GM19099 (cell line): ENCODE results near the gene CYP4F3.

Experiments used
- POLR2A ChIP-seq: IDR thresholded peaks from 3 replicates; pipeline ENCODE4 v1.6.1; 2011; ENCODE audit warnings: low read depth; ENCODE audit not compliant: insufficient read length; ENCODE audit errors: extremely low read depth

CYP4F3 gene

DNA sequence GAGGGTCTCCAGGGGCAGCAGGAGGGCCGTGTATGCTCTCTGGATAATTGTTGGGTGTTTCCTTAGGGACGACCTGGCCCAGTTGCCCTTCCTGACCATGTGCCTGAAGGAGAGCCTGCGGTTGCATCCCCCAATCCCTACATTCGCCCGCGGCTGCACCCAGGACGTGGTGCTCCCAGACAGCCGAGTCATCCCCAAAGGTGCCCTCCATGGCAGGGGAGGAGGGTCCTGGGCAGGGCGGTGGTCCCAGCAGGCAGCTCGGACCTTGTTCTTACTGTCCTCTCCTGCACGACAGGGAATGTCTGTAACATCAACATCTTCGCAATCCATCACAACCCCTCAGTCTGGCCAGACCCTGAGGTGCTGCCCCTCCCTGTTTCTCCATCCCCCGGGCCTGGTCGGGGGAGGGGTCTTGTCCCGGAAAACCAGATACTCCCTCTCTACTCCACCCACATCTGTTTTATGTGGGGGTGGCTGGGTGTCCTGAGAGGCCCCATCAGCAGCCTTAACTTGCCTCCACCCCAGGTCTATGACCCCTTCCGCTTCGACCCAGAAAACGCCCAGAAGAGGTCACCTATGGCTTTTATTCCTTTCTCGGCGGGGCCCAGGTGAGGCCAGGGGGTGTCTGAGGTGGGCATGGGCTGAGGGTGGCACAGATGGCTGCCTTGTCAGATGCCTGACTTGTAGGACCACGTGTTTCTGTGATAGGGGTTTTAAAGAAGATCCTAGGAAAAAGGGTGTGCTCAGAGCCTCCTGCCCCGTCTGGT is 12.3 kb upstream of the CYP4F3 start:
- no peak for TF ChIP-seq POLR2A

DNA sequence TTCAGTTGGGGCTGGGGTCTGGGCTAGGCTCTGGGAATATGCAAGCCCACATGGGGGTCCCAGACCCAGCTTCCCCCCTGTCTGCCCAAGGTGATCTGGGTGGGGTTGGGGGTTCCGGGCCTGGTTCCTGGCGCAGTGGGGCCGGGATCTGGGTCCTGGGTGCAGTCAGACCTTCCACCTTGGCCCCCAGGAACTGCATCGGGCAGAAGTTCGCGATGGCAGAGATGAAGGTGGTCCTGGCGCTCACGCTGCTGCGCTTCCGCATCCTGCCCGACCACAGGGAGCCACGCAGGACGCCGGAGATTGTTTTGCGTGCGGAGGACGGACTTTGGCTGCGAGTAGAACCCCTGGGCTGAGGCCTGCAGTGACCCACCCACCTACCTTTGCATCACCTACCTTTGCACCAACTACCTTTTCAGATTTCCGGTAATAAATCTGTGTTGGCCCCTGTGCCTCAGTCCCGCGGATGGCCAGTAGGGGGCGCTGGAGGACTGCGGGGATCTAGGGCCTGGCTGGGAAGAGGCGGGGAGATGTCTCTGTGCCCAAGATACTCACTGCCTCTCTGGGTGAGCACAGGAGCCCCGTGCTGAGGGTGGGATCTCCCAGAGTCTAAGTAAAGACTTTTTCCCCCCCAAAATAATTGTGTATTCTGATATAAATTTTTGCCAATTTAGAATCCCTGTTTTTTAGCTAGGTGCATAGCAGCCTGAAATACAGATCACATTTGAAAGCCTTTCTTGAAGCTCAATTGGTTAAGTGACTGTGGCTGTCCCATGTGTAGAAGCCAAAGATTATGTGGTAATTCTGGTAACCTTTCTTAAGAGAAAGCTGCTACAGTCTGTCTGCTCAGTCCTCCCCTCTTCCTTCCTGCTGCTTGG is 11.5 kb upstream of the CYP4F3 start:
- TF ChIP-seq POLR2A, result no peak

DNA sequence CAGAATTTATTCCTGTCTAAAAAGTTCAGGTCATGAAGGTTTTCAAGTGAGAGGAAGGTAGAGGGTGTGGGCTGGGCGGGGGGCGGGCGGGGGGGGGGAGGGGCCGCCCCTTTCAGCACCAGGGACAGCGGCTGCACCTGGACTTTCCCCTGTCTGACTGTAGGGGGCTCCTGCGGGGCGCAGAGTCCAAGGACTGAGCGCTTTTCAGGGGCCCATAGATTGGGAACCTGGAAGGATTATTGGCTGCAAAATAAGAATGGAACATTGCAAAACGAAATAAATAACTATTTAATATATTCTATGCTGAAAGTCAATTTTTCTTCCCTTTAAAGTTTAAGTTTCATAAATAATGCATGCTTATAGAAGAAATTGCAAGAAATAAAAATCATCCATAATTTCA is 8.9 kb upstream of the CYP4F3 start:
- TF ChIP-seq POLR2A, result no peak

DNA sequence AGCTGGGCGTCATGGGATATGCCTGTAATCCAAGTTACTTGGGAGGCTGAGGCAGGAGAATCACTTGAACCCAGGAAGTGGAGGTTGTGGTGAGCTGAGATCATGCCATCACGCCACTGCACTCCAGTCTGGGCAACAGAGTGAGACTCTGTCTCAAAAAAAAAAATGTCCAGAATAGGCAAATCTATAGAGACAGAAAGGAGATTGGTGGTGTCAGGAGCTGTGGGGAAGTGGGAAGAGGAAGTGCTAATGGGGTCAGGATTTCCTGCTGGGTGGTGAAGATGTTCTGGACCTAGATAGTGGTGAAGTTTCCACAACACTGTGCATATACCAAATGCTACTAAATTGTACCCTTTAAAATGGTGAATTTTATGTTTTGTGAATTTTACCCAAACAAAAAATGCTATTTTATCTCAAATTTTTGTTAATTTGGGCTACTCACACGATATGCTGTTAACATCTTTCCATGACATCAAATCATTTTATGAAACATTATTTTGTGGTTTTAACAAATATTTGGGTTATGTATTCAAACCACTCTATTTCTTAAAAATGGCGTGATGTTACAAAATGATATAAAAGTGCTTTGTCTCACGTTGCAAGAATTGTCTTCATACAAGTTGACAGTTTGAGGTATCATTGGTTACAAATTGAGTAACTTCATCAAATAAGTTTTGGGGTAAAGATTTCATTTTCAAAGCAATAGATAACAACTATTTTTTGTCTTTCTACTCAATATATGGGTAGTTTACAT is 7.4 kb upstream of the CYP4F3 start:
- no peak for TF ChIP-seq POLR2A

DNA sequence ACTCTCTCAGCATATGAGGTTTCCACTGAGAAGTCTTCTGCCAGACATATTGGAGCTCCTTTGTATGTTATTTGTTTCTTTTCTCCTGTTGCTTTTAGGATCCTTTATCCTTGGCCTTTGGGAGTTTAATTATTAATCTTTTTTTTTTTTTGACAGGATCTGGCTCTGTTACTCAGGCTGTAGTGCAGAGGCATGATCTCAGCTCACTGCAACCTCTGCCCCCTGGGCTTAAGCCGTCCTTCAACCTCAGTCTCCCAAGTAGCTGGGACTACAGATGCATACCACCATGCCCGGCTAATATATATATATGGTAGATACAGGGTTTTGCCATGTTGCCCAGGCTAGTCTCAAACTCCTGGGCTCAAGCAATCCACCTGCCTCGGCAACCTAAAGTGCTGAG is 6.6 kb upstream of the CYP4F3 start:
- TF ChIP-seq POLR2A, result no peak

DNA sequence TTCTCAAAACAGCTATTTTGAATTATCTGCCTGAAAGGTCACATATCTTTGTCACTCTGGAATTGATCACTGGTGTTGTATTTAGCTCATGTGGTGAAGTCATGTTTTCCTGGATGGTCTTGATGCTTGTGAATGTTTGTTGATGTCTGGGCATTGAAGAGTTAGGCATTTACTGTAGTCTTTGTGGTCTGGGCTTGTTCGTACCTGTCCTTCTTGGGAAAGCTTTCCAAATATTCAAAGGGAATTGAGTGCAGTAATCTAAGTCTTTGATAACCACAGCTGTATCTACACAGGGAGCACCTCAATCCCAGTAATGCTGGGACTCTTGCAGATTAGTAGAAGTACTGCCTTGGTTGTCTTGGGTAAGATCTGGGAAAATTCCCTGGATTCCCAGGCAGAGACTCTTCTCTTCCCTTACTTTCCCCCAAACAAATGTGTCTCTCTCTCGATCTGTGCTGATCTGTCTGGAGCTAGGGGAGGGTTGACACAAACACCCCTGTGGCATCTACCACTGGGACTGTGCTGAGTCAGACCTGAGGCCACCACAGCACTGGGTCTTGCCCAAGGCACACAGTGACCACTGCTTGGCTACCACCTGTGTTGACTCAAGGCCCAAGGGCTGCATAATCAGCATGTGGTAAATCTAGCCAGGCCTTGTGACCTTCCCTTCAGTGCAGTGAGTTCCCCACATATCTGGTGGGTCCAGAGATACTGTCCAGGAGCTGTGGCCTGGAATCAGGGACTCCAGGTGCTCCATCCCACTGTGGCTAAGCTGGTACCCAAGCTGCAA is 5.5 kb upstream of the CYP4F3 start:
- TF ChIP-seq POLR2A, result no peak

DNA sequence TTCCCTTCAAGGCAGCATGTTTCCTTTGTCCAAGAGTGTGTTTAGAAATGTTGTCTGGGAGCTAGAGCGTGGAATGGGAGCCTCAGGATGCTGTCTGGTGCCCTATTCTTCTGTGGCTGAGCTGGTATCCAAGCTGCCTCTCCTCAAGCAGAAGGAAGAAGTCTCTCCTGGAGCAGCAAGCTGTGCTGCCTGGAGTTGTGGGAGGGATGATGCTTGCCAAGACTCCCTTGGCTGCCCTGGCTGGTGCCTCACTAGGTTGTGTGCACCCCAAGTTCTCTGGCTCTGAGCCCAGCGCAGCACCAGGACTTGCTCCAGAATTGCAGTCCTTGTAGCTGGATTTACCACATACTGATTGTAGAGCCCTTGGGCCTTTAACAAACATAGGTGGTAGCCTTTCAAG is 4.7 kb upstream of the CYP4F3 start:
- TF ChIP-seq POLR2A, result no peak

DNA sequence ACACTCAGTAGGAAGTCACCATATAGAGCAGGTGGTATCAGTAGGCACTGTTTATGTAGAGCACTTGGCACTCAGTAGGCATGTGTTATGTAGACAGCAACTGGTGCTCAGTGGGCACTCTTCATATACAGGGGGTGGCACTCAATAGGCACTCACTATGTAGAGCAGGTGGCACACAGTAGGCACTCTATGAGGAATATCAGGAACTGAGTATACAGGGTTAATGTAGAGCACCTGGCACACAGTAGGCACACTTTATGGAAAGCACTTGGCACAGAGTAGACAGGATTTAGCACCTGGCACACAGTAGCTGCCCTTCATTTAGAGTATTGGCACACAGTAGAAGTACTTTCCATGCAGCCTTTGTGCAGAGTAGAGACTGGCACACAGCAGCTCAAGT is 1.1 kb upstream of the CYP4F3 start:
- no peak for TF ChIP-seq POLR2A

DNA sequence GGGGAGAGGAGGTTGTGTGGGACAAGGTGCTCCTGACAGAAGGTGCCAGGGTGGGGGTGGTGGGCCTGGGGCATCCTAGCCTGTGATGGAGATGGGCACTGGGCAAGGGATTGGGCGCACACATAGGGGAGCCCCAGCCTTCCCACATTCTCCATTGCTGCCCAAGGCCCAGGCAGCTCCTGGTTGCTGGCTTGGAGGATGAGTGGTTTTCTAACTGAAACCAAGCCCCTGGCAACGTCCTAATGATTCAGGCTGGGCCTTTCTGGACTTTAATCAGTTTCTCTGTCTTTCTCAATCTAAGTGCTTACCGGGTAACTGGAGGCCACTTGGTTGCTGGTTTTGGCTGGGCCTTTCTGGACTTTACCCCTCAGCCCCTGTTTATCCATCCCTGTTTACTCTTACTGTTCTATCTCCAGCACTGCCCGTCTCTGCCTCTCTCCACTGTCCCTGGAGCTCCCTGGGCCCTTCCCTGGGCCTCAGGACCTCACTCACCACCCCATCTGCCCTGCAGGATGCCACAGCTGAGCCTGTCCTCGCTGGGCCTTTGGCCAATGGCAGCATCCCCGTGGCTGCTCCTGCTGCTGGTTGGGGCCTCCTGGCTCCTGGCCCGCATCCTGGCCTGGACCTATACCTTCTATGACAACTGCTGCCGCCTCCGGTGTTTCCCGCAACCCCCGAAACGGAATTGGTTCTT is 354 bp downstream of the CYP4F3 start:
- no peak for TF ChIP-seq POLR2A

DNA sequence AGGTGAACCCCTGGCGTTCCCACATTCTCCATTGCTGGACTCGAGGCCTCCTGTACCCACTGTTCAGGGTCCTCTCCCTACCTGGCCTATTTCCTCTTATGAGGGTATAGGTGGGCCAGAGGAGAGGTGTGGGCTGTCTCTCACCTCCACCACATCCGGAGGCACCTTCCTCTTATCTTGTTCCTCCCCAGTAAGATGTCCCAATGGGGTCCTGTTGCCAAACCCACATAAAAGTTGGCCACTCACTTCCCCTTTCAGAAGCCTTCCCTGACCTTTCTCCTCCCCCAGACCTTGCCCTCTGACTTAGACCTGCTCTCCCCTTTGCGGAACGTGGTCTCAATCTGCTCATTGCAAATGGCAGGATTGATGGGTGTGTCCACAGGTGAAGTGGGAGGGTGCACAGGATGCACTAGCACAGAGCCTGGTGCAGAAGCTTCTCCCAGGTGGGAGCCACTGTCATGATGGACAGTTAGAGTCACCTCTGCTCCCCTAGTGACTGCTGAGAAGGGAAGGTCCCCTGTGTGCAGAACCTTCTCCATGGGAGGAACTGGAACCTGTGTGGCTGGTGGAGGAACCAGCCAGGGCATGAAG is 1.3 kb downstream of the CYP4F3 start:
- TF ChIP-seq POLR2A, result no peak

DNA sequence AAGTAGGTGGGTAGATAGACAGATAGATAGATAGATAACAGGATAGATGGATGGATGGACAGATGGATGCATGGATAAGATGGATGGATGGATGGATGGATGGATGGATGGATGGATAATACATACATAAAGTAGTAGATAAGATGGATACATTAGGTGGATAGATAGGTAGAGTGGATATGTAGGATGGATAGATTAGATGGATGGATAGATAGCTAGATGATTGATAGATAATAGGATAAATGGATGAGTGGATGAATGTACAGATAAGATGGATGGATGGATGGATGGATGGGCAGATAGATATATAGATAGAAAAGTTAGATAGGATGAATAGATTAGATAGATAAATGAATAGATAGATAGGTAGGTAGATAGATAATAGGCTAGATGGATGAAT is 2.1 kb downstream of the CYP4F3 start:
- TF ChIP-seq POLR2A, result no peak

DNA sequence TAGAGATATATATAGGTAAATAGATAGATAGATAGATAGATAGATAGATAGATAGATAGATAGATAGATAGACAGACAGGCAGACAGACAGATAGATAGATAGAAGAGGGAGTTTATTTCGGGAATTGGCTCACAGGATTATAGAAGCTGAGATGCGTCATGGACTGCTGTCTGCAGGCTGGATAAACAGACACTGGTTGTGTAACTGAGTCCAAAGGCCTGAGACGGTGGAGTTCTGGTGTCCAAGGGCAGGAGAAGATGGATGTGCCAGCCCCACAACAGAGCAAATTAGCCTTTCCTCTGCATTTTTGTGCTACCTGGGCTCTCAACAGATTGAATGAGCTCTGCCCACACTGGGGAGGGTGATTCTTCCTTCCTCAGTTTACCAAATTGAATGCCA is 2.7 kb downstream of the CYP4F3 start:
- no peak for TF ChIP-seq POLR2A

DNA sequence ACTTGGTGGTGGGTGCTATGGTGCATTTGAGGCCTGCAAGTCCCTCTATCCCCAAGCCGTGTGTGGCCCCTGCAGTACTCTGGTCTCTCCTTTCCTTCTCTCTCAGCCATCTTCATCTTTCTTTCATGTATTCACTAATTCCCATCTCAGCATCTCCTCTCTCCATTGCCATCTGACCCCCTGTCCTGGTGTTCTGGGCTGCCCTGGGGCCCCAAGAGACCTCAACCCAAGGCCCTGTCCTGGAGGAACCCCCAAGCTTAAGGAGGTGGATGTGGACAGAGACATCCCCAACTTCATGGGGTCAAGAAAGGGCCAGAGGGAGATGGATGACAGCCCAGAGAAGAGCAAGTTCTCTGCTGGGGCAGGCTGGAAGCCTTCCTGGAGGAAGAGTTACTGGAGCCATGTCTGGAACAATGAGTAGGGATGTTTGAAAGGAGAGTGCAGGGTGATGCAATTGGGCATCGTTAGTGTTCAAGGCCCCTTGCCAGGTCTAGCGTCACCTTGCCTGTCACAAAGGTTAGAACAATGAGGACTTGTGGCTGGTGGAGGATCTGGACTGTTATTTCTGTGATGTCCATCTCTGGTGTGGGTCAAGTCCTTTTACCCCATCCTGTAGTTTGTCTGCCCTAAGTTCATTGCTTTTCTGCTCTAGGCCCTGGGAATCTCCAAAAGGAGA is 3.5 kb downstream of the CYP4F3 start:
- no peak for TF ChIP-seq POLR2A

DNA sequence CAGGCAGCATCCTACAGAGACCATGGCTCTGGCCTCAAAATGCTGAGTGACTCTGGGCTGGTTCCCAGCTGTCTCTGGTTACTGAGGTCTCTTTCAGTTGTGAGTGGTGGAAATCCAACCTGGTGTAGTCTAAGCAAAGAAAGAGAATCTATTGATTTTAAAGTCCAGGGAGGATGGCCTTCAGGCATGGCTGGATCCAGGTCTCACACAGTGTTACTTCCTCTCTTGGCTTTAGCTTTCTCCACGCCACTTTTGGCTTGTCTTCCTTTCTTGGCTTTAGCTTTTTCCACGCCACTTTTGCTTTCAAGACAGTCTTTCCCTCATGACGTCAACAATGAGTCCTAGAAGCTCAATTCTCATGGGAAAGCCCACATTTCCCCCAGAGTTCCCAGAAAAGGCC is 4.1 kb downstream of the CYP4F3 start:
- TF ChIP-seq POLR2A, result no peak

DNA sequence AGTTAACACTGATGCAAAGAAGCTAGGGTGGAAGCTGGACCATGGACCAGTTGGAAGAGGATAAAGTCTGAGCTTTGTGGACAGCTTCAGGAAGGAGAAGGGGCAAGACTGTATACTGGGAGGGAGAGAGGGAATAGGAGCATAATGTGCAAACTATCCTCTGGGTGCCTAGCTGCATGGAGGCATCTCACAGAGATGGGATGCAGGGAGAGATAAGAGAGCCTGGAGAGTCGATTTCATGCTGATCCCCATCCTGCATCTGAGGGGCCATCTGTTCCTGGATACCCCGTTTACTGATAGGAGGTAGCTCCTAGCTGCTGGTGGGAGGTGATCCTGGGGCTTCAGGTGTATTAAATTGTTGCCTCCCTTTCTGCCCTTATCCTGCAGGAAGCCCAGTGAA is 8.8 kb downstream of the CYP4F3 start:
- no peak for TF ChIP-seq POLR2A
